HG03280 (cell line): ENCODE data around the gene USP11.
"Not testable (repeated sequence)": the region's sequence is repeated elsewhere in the genome, so short reads cannot be mapped to it uniquely, and the experiment has no call there.

Experiments
- ATAC-seq: cut with Tn5 transposase; IDR thresholded peaks from one replicate; pipeline ENCODE4 v1.9.1; 2021; ENCODE audit warnings: mild to moderate bottlenecking, moderate library complexity; ENCODE audit not compliant: unreplicated experiment

USP11 gene

DNA sequence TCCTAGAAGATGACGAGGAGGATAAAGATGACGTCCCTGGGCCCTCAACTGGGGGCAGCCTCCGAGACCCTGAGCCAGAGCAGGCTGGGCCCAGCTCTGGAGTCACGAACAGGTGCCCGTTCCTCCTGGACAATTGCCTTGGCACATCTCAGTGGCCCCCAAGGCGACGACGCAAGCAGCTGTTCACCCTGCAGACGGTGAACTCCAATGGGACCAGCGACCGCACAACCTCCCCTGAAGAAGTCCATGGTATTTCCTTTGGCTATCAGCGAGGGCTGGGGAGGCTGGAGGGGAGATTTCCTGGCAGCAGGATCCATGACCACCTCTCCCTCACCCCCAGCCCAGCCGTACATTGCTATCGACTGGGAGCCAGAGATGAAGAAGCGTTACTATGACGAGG is 11.9 kb downstream of the USP11 start:
- ATAC-seq = no peak

DNA sequence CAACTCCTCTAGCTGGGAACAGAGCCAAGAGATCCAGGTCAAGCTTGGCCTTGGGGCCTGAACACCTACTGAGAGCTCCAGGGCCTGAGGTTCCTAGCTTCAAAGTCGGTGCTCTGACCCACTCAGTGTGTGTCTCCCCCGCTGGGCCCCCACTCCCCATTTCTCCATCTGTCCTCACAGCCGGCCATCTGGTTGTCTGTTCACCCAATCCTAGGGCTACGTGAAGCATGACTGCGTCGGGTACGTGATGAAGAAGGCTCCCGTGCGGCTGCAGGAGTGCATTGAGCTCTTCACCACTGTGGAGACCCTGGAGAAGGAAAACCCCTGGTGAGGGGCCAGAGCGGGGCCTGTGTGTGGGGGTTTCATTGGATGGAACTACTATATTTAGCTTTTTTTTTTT is 12.3 kb downstream of the USP11 start:
- no peak for ATAC-seq

DNA sequence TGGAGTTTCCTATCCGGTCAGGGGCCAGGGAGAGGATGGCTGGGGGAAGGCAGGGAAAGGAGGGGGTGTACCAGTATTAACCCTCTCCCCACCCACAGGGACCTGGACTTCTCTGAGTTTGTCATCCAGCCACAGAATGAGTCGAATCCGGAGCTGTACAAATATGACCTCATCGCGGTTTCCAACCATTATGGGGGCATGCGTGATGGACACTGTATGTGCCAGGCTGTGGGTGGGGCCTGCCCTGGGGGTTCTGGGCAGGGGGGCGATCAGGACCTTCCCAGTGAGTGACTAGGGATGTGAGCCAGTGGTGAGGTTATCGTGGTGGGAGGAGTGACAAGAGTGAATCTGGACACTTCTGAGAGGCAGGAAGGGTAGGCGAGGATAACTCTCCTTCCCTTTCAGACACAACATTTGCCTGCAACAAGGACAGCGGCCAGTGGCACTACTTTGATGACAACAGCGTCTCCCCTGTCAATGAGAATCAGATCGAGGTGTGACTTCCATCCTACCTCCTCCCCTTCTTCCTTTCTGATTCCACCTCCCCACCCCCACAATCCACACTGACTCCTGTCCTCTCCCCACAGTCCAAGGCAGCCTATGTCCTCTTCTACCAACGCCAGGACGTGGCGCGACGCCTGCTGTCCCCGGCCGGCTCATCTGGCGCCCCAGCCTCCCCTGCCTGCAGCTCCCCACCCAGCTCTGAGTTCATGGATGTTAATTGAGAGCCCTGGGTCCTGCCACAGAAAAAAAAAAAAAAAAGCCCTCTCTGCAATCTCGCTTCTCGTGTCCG is 14.6 kb downstream of the USP11 start:
- no peak for ATAC-seq

DNA sequence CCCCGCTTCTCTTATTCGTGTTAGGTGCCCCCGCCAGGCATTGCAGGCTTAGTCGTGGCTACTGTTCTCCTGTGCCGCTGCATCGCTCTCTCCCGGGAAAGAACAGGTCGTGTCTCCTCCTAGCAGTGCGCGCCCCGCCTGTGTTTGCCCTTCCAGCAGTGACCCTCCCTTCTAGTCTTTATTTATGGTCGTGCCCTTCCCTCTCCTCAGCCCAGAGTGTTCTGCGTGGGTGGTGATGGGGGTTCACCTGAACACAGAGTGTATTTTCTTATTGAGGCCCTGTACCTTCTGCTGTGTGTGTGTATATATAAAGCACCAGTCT is 15.2 kb downstream of the USP11 start:
- no peak for ATAC-seq

DNA sequence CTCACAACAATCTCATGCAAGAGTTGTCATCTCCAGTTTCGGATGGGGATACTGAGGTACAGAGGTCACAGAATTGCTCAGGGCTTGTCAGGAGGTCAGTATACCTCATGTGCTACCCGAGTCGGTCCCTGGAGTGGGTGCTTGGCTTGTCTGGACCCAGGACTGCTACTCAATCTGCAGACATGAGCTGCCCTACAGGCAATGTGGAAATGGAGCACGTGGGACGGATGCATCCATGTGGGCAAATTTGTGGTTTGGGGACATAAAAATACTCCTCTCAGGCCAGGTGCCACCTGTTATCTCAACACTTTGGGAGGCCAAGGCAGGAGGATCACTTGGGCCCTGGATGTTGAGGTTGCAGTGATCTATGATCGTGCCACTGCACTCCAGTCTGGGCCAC is 15.8 kb downstream of the USP11 start:
- ATAC-seq = no peak

DNA sequence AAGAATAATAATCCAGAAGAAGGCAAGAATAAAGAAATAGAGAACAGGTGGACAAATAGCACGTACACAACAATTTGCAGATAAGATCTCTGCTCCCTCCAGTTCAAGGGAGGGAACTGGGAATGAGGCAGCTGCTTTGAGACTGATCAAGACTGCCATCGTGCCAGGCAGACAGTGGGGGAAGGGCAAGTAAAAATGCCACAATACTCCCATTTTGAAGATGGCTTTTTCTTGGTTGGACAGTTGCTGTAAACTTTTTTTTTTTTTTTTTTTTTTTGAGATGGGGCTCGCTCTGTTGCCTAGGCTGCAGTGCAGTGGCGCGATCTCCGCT is 17.2 kb downstream of the USP11 start:
- no peak for ATAC-seq

DNA sequence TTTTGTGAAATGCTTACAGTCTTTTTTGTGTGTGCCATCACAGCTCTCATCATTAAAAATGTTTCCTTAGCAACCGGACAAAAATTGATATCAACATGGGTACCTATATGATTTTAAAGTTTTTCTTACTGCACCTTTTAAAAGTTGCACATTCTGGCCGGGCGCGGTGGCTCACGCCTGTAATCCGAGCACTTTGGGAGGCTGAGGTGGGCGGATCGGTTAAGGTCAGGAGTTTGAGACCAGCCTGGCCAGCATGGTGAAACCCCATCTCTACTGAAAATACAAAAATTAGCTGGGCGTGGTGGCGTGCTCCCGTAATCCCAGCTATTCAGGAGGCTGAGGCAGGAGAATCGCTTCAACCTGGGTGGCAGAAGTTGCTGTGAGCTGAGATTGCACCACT is 24.8 kb downstream of the USP11 start:
- ATAC-seq = not testable (repeated sequence)

DNA sequence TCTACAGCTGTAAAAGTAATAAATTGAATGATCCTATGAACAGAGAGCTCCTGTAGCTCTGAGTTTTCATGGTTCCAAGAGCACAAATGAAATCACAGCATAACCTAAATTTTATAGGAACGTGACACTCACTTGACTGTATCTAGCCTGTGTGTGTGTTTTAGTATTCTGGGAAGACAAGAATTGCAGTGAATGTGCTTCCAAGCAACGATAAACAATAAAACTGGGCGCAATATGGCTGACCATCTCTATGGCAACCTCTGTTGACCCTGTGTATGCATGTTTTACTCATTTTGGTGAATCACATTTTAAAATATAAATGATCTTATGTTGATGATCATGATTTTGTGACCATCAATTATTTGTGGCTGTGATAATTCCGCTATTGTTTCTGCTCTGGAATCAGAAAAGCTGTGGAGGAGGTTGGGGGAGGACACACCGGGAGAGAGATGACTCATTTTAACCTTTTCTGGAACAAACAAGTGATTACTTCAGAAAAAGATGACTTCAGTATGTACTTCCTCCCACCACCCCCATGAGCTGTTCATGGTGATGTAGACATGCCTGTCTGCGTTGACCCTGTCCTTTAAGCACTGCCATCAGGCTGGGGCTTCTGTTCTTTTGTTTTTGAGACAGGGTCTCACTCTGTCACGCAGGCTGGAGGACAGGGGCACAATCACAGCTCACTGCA is 31.8 kb downstream of the USP11 start:
- ATAC-seq = no peak

DNA sequence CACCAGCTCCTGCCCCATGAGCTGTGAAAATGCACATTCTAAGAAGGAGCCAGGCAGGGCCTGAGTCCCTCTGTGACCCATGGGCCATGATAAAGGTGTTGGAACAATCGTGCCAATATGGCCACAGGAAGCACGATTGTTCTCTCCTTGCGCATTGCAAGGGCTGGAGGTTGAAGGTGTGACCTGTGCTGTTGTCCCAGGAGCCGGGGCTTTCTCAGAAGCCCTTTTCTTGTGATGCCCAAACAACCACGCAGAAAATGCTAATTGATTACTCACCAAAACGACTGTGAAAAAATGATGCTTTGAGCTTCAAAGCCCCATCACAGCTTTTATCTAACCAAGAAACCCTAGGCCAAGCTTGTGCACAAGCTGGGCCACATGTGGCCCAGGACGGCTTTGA is 33.8 kb downstream of the USP11 start:
- no peak for ATAC-seq

DNA sequence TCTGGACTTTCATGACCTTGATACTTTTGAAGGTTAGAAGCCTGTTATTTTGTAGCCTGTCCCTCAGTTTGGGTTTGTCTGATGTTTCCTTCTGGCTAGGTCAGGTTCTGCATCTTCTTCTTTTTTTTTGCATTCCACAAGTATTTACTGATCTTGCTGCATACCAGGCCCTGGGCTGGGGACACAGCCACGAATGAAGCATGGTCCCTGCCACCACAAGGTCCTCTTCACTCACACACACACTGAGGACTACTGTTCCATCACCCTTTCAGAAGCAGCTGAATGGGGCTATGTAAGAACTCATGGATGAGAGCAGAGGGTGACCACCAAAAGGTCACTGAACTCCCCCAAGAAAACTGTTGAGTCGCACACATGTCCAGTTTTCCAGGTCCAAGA is 39.2 kb downstream of the USP11 start:
- no peak for ATAC-seq

DNA sequence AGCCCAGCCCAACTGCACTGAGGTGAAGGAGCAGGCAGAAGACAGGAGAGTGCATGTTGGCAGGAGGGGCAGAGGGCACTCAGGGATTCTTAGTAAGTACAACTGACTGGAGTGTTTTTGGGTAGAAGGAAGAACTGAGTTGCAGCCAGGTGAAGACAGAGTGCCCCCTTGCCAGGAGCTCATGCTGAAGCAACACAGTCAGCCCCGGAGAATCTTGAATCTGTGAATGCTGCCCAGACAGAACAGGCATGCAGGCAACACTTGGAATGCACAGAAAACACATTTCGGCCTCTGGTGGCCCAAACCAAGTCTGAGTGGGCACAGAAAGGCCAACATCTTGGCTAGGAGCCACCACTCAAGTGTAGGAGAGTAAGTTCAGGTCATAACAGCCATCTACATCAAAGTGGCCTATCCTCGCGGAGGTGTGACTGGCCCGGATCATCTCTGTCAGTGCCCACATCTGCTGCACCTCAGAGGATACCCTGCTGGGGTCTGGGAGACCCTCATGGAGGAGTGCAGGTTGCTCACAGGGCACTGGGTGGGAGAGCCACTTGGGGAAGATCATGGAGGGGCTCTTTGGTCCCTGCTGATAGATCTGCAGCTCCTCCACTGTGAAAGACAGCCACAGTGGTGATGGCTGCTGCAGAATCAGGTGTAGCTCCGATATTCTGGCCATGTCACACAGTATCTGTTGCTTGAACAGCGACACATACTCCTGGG is 40.4 kb downstream of the USP11 start:
- no peak for ATAC-seq

DNA sequence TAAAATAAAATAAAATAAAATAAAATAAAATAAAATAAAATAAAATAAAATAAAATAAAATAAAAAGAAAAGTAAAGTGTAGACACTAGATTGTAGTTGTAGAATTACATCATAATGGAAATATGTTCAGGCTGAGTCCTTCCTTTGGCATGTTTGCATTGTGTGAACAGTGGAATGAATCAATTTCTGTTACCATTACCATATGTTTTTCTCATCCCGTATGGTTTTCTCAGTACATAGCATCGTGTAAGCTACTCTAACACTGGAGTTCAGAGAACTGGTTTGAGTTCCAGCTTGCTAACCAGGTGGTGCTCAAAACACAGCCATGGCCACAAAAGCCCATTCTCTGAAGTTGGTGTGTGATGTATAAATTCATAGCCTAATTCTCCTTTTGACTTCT is 45.9 kb downstream of the USP11 start:
- ATAC-seq = no peak

DNA sequence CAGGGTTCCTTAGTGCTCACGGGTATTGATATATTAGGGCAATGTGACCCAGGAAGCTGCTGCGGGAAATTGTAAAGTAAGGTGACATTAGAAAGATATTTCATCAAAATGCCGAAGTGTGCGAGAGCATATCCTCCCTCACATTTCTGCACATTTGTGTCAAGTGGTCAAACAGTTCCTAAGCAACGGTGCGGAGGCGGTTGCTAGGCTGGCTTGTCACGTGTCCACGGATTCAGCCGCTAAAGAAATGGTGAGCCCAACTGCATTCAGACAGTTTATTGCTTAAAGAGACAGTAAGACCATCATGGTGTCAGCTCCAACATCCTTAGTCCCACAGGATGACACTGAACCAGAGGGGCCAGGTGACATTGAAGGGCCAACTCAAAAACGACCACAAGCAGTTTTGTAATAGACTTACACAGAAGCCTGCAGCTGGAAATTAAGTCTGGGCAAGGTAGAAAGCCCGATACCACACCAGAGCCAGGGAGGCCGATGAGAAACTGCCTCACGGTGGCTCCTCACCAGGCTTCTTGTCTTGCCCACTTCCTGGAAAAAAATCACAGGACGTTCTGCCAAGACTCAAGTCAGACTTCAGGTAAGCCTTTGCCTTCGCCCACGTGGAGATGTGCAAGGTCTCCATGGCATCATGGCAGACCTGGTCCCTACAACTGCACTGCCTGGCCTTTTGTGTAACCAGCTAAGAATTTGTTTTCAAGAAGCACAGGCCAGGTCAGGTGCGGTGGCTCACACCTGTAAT is 50.4 kb downstream of the USP11 start:
- ATAC-seq = no peak

DNA sequence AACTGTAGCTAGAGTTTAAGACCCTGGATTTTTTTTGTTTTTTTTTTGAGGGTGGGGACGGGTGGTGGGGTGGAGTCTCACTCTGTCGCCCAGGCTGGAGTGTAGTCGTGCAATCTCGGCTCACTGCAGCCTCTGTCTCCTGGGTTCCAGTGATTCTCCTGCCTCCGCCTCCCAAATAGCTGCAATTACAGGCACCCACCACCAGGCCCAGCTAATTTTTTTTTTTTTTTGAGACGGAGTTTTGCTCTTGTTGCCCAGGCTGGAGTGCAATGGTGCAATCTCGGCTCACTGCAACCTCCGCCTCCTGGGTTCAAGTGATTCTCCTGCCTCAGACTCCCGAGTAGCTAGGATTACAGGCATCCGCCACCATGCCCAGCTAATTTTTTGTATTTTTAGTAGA is 51.8 kb downstream of the USP11 start:
- not testable (repeated sequence) for ATAC-seq

DNA sequence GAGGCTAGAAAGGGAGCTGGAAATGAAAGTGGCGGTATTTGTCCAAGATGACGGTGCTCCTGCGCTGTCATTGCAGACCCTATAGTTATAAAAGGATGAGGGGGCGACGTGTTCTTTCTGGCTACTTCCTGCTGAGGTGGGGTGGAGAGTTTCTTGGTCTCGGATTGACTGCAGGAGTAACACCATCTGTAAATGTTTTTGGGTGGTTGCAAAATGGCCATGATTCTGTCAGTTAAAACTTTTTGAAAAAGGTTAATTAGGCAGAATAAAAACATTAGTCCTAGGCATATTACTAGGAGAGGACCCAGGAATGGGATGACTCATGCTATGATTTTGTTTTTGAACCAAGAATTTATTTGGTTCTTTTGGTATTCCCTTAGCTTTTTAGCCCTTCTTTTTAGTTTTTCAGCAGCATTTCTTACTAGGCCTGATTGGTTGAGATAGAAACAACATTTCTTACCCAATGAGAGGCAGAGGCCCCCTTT is 53.1 kb downstream of the USP11 start:
- no peak for ATAC-seq

DNA sequence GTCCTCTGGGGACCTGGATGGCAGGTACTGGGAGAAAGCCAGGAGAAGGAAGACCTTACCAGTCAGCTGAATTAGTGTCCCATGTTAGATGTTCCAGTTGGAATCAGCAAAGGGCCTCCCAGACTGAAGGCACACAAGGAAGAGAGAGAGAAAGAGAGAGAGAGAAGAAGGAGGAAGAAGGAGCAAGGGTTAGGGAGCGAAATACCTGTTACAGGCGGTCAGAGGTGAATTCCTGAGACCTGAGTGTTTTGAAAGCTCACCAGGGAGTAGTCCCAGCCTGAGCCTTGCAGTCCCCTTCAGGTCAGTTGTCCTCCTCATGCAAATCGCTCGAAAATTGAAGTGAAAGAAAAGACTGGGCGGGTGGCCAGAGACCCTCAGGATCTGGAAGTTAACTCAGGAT is 60.3 kb downstream of the USP11 start:
- no peak for ATAC-seq

DNA sequence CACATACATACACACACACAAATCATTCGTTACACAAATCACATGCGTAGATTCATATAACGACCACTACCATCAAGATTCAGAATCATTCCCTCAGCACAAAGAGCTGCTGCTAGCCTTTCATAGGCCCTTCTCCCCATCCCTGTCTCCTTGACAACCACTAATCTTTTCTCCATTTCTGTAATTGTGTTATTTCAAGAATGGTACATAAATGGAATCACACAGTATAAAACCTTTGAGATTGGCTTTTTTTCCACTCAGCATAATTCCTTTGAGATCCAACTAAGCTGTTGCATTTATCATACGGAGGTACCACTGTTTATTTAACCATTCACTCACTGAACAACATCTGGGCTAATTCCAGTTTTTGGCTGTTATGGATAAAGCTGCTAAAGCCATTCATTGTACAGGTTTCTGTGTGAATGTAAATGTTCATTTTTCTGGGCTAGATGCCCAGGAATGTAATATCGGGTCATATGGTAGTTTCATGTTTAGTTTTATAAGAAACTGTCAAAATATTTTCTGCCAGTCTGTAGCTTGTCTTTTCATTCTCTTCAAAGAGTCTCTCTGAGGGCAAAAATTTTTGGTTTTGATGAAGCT is 64.1 kb downstream of the USP11 start:
- no peak for ATAC-seq

DNA sequence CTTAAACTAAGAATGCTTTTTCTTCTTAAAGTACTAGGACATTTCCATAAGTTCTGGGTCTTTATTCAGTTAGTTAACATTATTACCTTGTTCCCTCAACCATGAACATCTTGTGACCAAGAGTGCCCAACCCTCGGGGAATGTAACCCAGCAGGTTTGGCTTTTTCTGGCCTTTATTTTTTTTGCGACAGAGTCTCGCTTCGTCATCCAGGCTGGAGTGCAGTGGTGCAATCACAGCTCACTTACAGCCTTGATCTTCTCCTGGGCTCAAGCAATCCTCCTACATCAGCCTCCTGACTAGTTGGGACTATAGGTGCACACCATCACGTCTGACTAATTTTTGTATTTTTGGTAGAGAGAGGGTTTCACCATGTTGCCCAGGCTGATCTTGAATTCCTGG is 65.1 kb downstream of the USP11 start:
- no peak for ATAC-seq
